ENCODE results near the gene P2RY12.

DNA sequence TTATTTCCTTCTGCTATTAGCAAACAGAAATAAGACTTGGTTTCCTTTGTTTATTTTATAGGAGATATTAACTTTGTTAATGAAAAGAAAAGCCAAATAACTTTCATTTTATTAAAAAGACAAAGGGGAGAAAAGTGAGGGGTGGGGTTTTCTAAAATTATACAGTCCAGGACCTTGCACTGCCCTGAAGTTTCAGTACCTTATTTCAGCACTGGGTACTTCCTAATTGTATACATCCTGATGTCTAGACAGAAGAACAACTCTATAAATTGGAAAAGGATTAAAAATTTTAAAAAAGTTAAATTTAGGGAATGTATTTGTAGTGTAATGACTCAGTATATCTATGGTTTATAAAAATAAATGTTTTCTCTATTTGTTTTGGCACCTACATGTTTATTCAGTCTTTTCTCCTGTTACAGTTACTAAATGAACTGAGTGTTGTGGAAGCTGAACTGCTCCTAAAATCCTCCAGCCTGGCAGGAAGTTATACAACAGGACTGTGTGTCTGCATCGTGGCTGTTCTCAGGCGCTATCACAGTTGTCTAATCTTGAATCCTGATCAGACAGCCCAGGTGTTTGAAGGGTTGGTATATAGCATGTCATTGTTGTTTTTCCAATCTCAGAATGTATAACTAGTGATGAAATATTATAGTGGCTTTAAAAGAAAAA, 27.6 kb downstream of the P2RY12 start:
- no peak for TF ChIP-seq POLR2A (IDR thresholded peaks at IDR 0.05; ENCODE audit: low read depth)
- TF ChIP-seq EP300 (IDR thresholded peaks at IDR 0.05): no peak
- TF ChIP-seq, protein P1, sequence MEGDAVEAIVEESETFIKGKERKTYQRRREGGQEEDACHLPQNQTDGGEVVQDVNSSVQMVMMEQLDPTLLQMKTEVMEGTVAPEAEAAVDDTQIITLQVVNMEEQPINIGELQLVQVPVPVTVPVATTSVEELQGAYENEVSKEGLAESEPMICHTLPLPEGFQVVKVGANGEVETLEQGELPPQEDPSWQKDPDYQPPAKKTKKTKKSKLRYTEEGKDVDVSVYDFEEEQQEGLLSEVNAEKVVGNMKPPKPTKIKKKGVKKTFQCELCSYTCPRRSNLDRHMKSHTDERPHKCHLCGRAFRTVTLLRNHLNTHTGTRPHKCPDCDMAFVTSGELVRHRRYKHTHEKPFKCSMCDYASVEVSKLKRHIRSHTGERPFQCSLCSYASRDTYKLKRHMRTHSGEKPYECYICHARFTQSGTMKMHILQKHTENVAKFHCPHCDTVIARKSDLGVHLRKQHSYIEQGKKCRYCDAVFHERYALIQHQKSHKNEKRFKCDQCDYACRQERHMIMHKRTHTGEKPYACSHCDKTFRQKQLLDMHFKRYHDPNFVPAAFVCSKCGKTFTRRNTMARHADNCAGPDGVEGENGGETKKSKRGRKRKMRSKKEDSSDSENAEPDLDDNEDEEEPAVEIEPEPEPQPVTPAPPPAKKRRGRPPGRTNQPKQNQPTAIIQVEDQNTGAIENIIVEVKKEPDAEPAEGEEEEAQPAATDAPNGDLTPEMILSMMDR (IDR thresholded peaks at IDR 0.05): no peak

All from esophagus muscularis mucosa (tissue), 4 donors.